Sigmoid colon (tissue), 7 donors: ENCODE results near the gene SMIM23. TPM values are rescaled to one million over a fixed set of nuclear protein-coding genes. Genes with fewer than 3 reads are reported as not detected.

Source experiments
- DNase-seq: peaks from one replicate; pipeline ENCODE4 v3.0.0-alpha.2; 2019
- H3K27ac ChIP-seq, 4 donors: fragments of 200-600 bp; sonication (generic); one replicate each; pipeline ENCODE4 v1.5.1; 2016 to 2019; ENCODE audit warnings: mild to moderate bottlenecking in 1 of 4
- H3K27me3 ChIP-seq, 3 donors: fragments of 200-600 bp; sonication (generic); one replicate each; pipeline ENCODE4 v1.5.1; 2019; ENCODE audit warnings: mild to moderate bottlenecking in 1 of 3
- H3K36me3 ChIP-seq, 4 donors: fragments of 200-600 bp; sonication (generic); one replicate each; pipeline ENCODE4 v1.5.1; 2016 to 2019
- H3K4me1 ChIP-seq, 4 donors: fragments of 200-600 bp; sonication (generic); one replicate each; pipeline ENCODE4 v1.5.1; 2017 to 2019
- H3K4me3 ChIP-seq, 4 donors: fragments of 200-600 bp; sonication (generic); one replicate each; pipeline ENCODE4 v1.5.1; 2017 to 2019; ENCODE audit warnings: mild to moderate bottlenecking in 2 of 4, moderate library complexity in 1 of 4
- H3K9me3 ChIP-seq, 4 donors: fragments of 200-600 bp in 3 of 4; sonication (generic) in 3 of 4; one replicate each; pipeline versions ENCODE4 v1.5.1 to v1.6.1; 2013 to 2019
- CTCF ChIP-seq, 4 experiments: fragments of 450-650 bp in 3 of 4; fragments of 200-600 bp in 1 of 4; IDR thresholded peaks; one replicate each; pipeline ENCODE4 v1.5.1; 2016 to 2019; ENCODE audit warnings: antibody characterized with exemption in 4 of 4, mild to moderate bottlenecking in 3 of 4, moderate library complexity in 2 of 4
- EP300 ChIP-seq, 4 donors: sonication (generic); formaldehyde crosslinking; IDR thresholded peaks; one replicate each; pipeline ENCODE4 v1.6.1; 2017; ENCODE audit warnings: antibody characterized with exemption in 4 of 4
- POLR2A ChIP-seq, 2 donors: fragments of 450-650 bp; IDR thresholded peaks; one replicate each; pipeline ENCODE4 v1.6.1; 2016; ENCODE audit warnings: antibody characterized with exemption in 2 of 2, mild to moderate bottlenecking in 2 of 2, moderate library complexity in 2 of 2
- POLR2AphosphoS5 ChIP-seq, 4 donors: sonication (generic); formaldehyde crosslinking; IDR thresholded peaks; one replicate each; pipeline ENCODE4 v1.6.1; 2017; ENCODE audit warnings: antibody characterized with exemption in 4 of 4
- WGBS, 2 donors: extraction: QIAGEN DNeasy Blood & Tissue Kit; methylation state at CpG; one replicate each; pipeline ENCODE4 v1.1.7; 2013; 5-methylcytosine and 5-hydroxymethylcytosine counted together
- intact Hi-C: fragments of 100-400 bp; cut with DNase I; formaldehyde crosslinking; loops from one replicate; pipeline ENCODE4 v1.15.1; 2023
- polyA plus RNA-seq, 3 donors: library from polyadenylated mRNA; stranded (reverse); fragments of 200-250 nt; gene quantifications; one replicate each; pipeline ENCODE4 v1.2.3, GENCODE V29; 2013
- total RNA-seq, 4 donors: library from RNA; depleted of rRNA; stranded (reverse); fragments of >200 nt; gene quantifications; one replicate each; pipeline ENCODE4 v1.1.0, GENCODE V29; 2016
- donor health status: healthy with polysubstance abuse.
- donor health status: Bipolar disorder and iron deficiency.
- donor health status: healthy.

The SMIM23 gene
- total and polyA plus RNA-seq, 7 donors = not detected

GRCh38 chr5:171748720-171749119 is 36.9 kb upstream of the SMIM23 start:
- WGBS, 2 donors = 84 to 85% methylated on average over 6 of the region's 6 CpGs
- intact Hi-C loops = no loop called here
- no peak for DNase-seq
- no peaks in the 10 kb centered on the region for H3K4me1 ChIP-seq
- H3K9me3 ChIP-seq = no peaks in the 10 kb centered on the region
- TF ChIP-seq EP300 (IDR thresholded peaks at IDR 0.05) (no peak), POLR2AphosphoS5 (IDR thresholded peaks at IDR 0.05) (no peak), CTCF (IDR thresholded peaks at IDR 0.05) (no peak), POLR2A (IDR thresholded peaks at IDR 0.05) (no peak)
- no peaks in the 10 kb centered on the region for H3K27me3 ChIP-seq
- no peak overlapping the region for H3K27ac ChIP-seq
- H3K36me3 ChIP-seq = no peaks in the 10 kb centered on the region
- no peak overlapping the region for H3K4me3 ChIP-seq

GRCh38 chr5:171749365-171749764 is 36.3 kb upstream of the SMIM23 start:
- Histone ChIP-seq H3K36me3 (no peaks in the 10 kb centered on the region), H3K4me1 (no peaks in the 10 kb centered on the region), H3K4me3 (no peak overlapping the region), H3K9me3 (no peaks in the 10 kb centered on the region), H3K27me3 (no peaks in the 10 kb centered on the region), H3K27ac (no peak overlapping the region)
- intact Hi-C loops = no loop called here
- WGBS, 2 donors = 80 to 90% methylated on average over 3 of the region's 3 CpGs
- TF ChIP-seq POLR2AphosphoS5 (IDR thresholded peaks at IDR 0.05) (no peak), EP300 (IDR thresholded peaks at IDR 0.05) (no peak)
- DNase-seq = no peak

- no peaks in the 10 kb centered on the region for H3K27me3 ChIP-seq
- H3K4me1 ChIP-seq = peaks cover 0 to 6% (median 2%) of the 10 kb centered on the region in 4 donors
- no peak overlapping the region for H3K27ac ChIP-seq
- no peak overlapping the region for H3K4me3 ChIP-seq
- no peaks in the 10 kb centered on the region for H3K36me3 ChIP-seq
- DNase-seq = no peak
- intact Hi-C loops = no loop called here
- no peaks in the 10 kb centered on the region for H3K9me3 ChIP-seq
- 73 to 84% methylated on average over 6 of the region's 6 CpGs for WGBS, 2 donors
- TF ChIP-seq EP300 (IDR thresholded peaks at IDR 0.05) = no peak
- no peak for TF ChIP-seq CTCF (IDR thresholded peaks at IDR 0.05)
- no peak for TF ChIP-seq POLR2AphosphoS5 (IDR thresholded peaks at IDR 0.05)
- TF ChIP-seq POLR2A (IDR thresholded peaks at IDR 0.05) = no peak
Measured at GRCh38 chr5:171750311-171750788, 35.3 kb upstream of the SMIM23 start.

- Histone ChIP-seq H3K27ac (no peak overlapping the region), H3K9me3 (no peaks in the 10 kb centered on the region), H3K4me1 (peaks cover 0 to 6% (median 2%) of the 10 kb centered on the region in 4 donors), H3K4me3 (no peak overlapping the region), H3K27me3 (no peaks in the 10 kb centered on the region), H3K36me3 (no peaks in the 10 kb centered on the region)
- 74 to 81% methylated on average over 5 of the region's 5 CpGs for WGBS, 2 donors
- no peak for TF ChIP-seq CTCF (IDR thresholded peaks at IDR 0.05)
- TF ChIP-seq POLR2A (IDR thresholded peaks at IDR 0.05) = no peak
- TF ChIP-seq POLR2AphosphoS5 (IDR thresholded peaks at IDR 0.05) = no peak
- no peak for TF ChIP-seq EP300 (IDR thresholded peaks at IDR 0.05)
- DNase-seq = no peak
- intact Hi-C loops = no loop called here
Measured at GRCh38 chr5:171755354-171755821, 30.2 kb upstream of the SMIM23 start.

GRCh38 chr5:171757853-171758535 is 27.6 kb upstream of the SMIM23 start:
- no peak overlapping the region for H3K27ac ChIP-seq
- WGBS, 2 donors = 67 to 69% methylated on average over 4 of the region's 4 CpGs
- TF ChIP-seq POLR2A (IDR thresholded peaks at IDR 0.05) = no peak
- no peak for TF ChIP-seq POLR2AphosphoS5 (IDR thresholded peaks at IDR 0.05)
- no peak for TF ChIP-seq CTCF (IDR thresholded peaks at IDR 0.05)
- no peak for TF ChIP-seq EP300 (IDR thresholded peaks at IDR 0.05)
- H3K36me3 ChIP-seq = no peaks in the 10 kb centered on the region
- H3K4me1 ChIP-seq = peaks cover 0 to 6% (median 2%) of the 10 kb centered on the region in 4 donors
- no peaks in the 10 kb centered on the region for H3K9me3 ChIP-seq
- H3K27me3 ChIP-seq = no peaks in the 10 kb centered on the region
- intact Hi-C loops = no loop called here
- DNase-seq = no peak
- no peak overlapping the region for H3K4me3 ChIP-seq
